ENCODE measurements around the gene ADD1.
A peak's percentile ranks its signal among the peaks of the same experiment; 100 is the strongest.
"Not testable (repeated sequence)": the region's sequence is repeated elsewhere in the genome, so short reads cannot be mapped to it uniquely, and the experiment has no call there.

ADD1 gene

GRCh38 chr4:2946812-2947600 is 103.4 kb downstream of the ADD1 start:
- peaks cover 97 to 100% (median 100%) of the 10 kb centered on the region in 11 experiments for H3K36me3 ChIP-seq
- no peak for TF ChIP-seq Cebpa-rat (IDR thresholded peaks at IDR 0.05)
- H3K9me3 ChIP-seq (replicated peaks in 1 of 11): no peaks in the 10 kb centered on the region
- H3K27ac ChIP-seq: no peak overlapping the region
- H3K9ac ChIP-seq: no peak overlapping the region
- H3K27me3 ChIP-seq: no peaks in the 10 kb centered on the region
- peaks cover 0 to 18% (median 10%) of the 10 kb centered on the region in 10 experiments; a peak in 11 of 20 replicates for H3K4me1 ChIP-seq
- H3K4me3 ChIP-seq: no peak overlapping the region
- H4K20me1 ChIP-seq: peaks cover 3 to 100% (median 98%) of the 10 kb centered on the region in 11 experiments; a peak in 21 of 22 replicates
- no peak overlapping the region for H3K4me2 ChIP-seq

GRCh38 chr4:2947926-2948325 is 104.3 kb downstream of the ADD1 start:
- H3K9ac ChIP-seq: no peak overlapping the region
- H3K27ac ChIP-seq: no peak overlapping the region
- no peak overlapping the region for H3K4me2 ChIP-seq
- peaks cover 3 to 100% (median 97%) of the 10 kb centered on the region in 11 experiments; a peak in 21 of 22 replicates for H4K20me1 ChIP-seq
- H3K9me3 ChIP-seq (replicated peaks in 1 of 11): no peaks in the 10 kb centered on the region
- H3K36me3 ChIP-seq: peaks cover 97 to 100% (median 100%) of the 10 kb centered on the region in 11 experiments
- no peak for TF ChIP-seq Cebpa-rat (IDR thresholded peaks at IDR 0.05)
- no peaks in the 10 kb centered on the region for H3K27me3 ChIP-seq
- peaks cover 0 to 11% (median 3%) of the 10 kb centered on the region in 10 experiments; a peak in 11 of 20 replicates for H3K4me1 ChIP-seq
- no peak overlapping the region for H3K4me3 ChIP-seq

- H3K4me2 ChIP-seq: no peak overlapping the region
- no peaks in the 10 kb centered on the region for H3K9me3 ChIP-seq (replicated peaks in 1 of 11)
- no peak overlapping the region for H3K27ac ChIP-seq
- H3K27me3 ChIP-seq: no peaks in the 10 kb centered on the region
- H3K36me3 ChIP-seq: peaks cover 97 to 100% (median 100%) of the 10 kb centered on the region in 11 experiments
- TF ChIP-seq Cebpa-rat (IDR thresholded peaks at IDR 0.05): peak in 5 of 11 experiments; percentile 24 to 74 (median 47); a peak in 7 of 22 replicates
- no peak overlapping the region for H3K4me3 ChIP-seq
- H3K4me1 ChIP-seq: peaks cover 0 to 6% (median 0%) of the 10 kb centered on the region in 10 experiments; a peak in 4 of 20 replicates
- H3K9ac ChIP-seq: peak overlapping the region in 1 of 11 experiments; percentile 36; a peak in 2 of 22 replicates
- H4K20me1 ChIP-seq: peaks cover 11 to 100% (median 97%) of the 10 kb centered on the region in 11 experiments; a peak in 21 of 22 replicates
These were observed 105.5 kb downstream of the ADD1 start for GRCh38 chr4:2948895-2949781.

GRCh38 chr4:2949782-2950125 is 106.1 kb downstream of the ADD1 start:
- Histone ChIP-seq H3K36me3 (peaks cover 98 to 100% (median 100%) of the 10 kb centered on the region in 11 experiments), H3K4me2 (no peak overlapping the region), H3K9me3 (replicated peaks in 1 of 11) (no peaks in the 10 kb centered on the region), H3K27me3 (no peaks in the 10 kb centered on the region), H3K4me3 (no peak overlapping the region), H3K9ac (peak overlapping the region in 1 of 11 experiments; percentile 36; a peak in 3 of 22 replicates), H4K20me1 (peaks cover 17 to 100% (median 98%) of the 10 kb centered on the region in 11 experiments; a peak in 21 of 22 replicates), H3K4me1 (peaks cover 0 to 10% (median under 1%) of the 10 kb centered on the region in 10 experiments; a peak in 7 of 20 replicates), H3K27ac (no peak overlapping the region)
- no peak for TF ChIP-seq Cebpa-rat (IDR thresholded peaks at IDR 0.05)

- no peak overlapping the region; a peak in 2 of 22 replicates for H3K9ac ChIP-seq
- H3K4me3 ChIP-seq: no peak overlapping the region
- H4K20me1 ChIP-seq: peaks cover 22 to 100% (median 99%) of the 10 kb centered on the region in 11 experiments; a peak in 21 of 22 replicates
- no peaks in the 10 kb centered on the region for H3K27me3 ChIP-seq
- peaks cover 96 to 100% (median 99%) of the 10 kb centered on the region in 11 experiments for H3K36me3 ChIP-seq
- no peak overlapping the region for H3K27ac ChIP-seq
- peaks cover 0 to 13% (median 2%) of the 10 kb centered on the region in 10 experiments; a peak in 7 of 20 replicates for H3K4me1 ChIP-seq
- H3K9me3 ChIP-seq (replicated peaks in 1 of 11): no peaks in the 10 kb centered on the region
- no peak for TF ChIP-seq Cebpa-rat (IDR thresholded peaks at IDR 0.05)
- H3K4me2 ChIP-seq: no peak overlapping the region
These were observed 106.8 kb downstream of the ADD1 start for GRCh38 chr4:2950221-2950989.

- no peak for TF ChIP-seq Cebpa-rat (IDR thresholded peaks at IDR 0.05)
- peaks cover 96 to 100% (median 99%) of the 10 kb centered on the region in 11 experiments for H3K36me3 ChIP-seq
- no peak overlapping the region for H3K9ac ChIP-seq
- no peaks in the 10 kb centered on the region for H3K9me3 ChIP-seq (replicated peaks in 1 of 11)
- H3K27me3 ChIP-seq: no peaks in the 10 kb centered on the region
- H3K27ac ChIP-seq: no peak overlapping the region
- H3K4me1 ChIP-seq: peaks cover 0 to 13% (median 2%) of the 10 kb centered on the region in 10 experiments; a peak in 7 of 20 replicates
- H3K4me2 ChIP-seq: no peak overlapping the region
- peaks cover 41 to 100% (median 99%) of the 10 kb centered on the region in 11 experiments; a peak in 21 of 22 replicates for H4K20me1 ChIP-seq
- no peak overlapping the region for H3K4me3 ChIP-seq
These were observed 109.9 kb downstream of the ADD1 start for GRCh38 chr4:2953496-2953895.

GRCh38 chr4:2954358-2955185 is 110.9 kb downstream of the ADD1 start:
- H3K9me3 ChIP-seq (replicated peaks in 1 of 11): no peaks in the 10 kb centered on the region
- peaks cover 0 to 13% (median 2%) of the 10 kb centered on the region in 10 experiments; a peak in 5 of 20 replicates for H3K4me1 ChIP-seq
- H3K27me3 ChIP-seq: no peaks in the 10 kb centered on the region
- no peak overlapping the region for H3K9ac ChIP-seq
- no peak overlapping the region for H3K4me3 ChIP-seq
- no peak overlapping the region for H3K4me2 ChIP-seq
- H3K27ac ChIP-seq: peak overlapping the region in 2 of 11 experiments; percentile 7 to 21; a peak in 1 of 22 replicates
- TF ChIP-seq Cebpa-rat (IDR thresholded peaks at IDR 0.05): no peak
- peaks cover 44 to 100% (median 99%) of the 10 kb centered on the region in 11 experiments; a peak in 21 of 22 replicates for H4K20me1 ChIP-seq
- peaks cover 92 to 100% (median 97%) of the 10 kb centered on the region in 11 experiments for H3K36me3 ChIP-seq

- H3K9ac ChIP-seq, H3K27ac ChIP-seq: not testable (repeated sequence)
- peaks cover 83 to 100% (median 97%) of the 10 kb centered on the region in 11 experiments for H3K36me3 ChIP-seq
These were observed 111.8 kb downstream of the ADD1 start for GRCh38 chr4:2955186-2956044.

More at GRCh38 chr4:2955186-2956044, 111.8 kb downstream of the ADD1 start:
- not testable (repeated sequence) for H3K4me2 ChIP-seq; H3K27me3 ChIP-seq; H3K9me3 ChIP-seq (replicated peaks in 1 of 11); H3K4me3 ChIP-seq
- Histone ChIP-seq H3K4me1 (peaks cover 0 to 13% (median 4%) of the 10 kb centered on the region in 10 experiments; a peak in 5 of 20 replicates), H4K20me1 (peaks cover 49 to 100% (median 99%) of the 10 kb centered on the region in 11 experiments; a peak in 21 of 22 replicates)
